Mesendoderm (in vitro differentiated cells): Measurements from ENCODE around the gene PPIG.
"Not testable (repeated sequence)": the region's sequence is repeated elsewhere in the genome, so short reads cannot be mapped to it uniquely, and the experiment has no call there.

Source experiments
- DNase-seq: peaks from one replicate; pipeline ENCODE4 v3.0.0; 2013
- H2AK5ac ChIP-seq: 2 replicates; pipeline ENCODE4 v1.6.1; 2013; ENCODE audit warnings: low read length, inconsistent platforms
- H2BK120ac ChIP-seq: 2 replicates; pipeline ENCODE4 v1.6.1; 2013; ENCODE audit warnings: low read depth, mild to moderate bottlenecking, low read length, moderate library complexity, mixed read lengths
- H2BK15ac ChIP-seq: replicated peaks from 2 replicates; pipeline ENCODE4 v1.6.1; 2013; ENCODE audit warnings: low read depth, mild to moderate bottlenecking, moderate library complexity
- H2BK5ac ChIP-seq: 2 replicates; pipeline ENCODE4 v1.6.1; 2013; ENCODE audit warnings: low read length, inconsistent platforms
- H3K18ac ChIP-seq: 2 replicates; pipeline ENCODE4 v1.6.1; 2013; ENCODE audit warnings: mild to moderate bottlenecking, low read length, mixed read lengths
- H3K23ac ChIP-seq: one replicate; pipeline ENCODE4 v1.6.1; 2013; ENCODE audit warnings: low read length
- H3K27ac ChIP-seq: 2 replicates; pipeline ENCODE4 v1.5.1; 2013; ENCODE audit warnings: low read depth, mild to moderate bottlenecking, inconsistent platforms, low read length, moderate library complexity
- H3K27me3 ChIP-seq: 2 replicates; pipeline ENCODE4 v1.6.1; 2013; ENCODE audit warnings: low read length, control low read depth, mild to moderate bottlenecking, inconsistent platforms; ENCODE audit not compliant: insufficient read depth, poor library complexity
- H3K36me3 ChIP-seq: 2 replicates; pipeline ENCODE4 v1.6.1; 2013; ENCODE audit warnings: low read length, inconsistent platforms; ENCODE audit not compliant: control insufficient read depth, insufficient read depth
- H3K4ac ChIP-seq: one replicate; pipeline ENCODE4 v1.6.1; 2013; ENCODE audit warnings: low read depth, mild to moderate bottlenecking, low read length, moderate library complexity
- H3K4me1 ChIP-seq: 2 replicates; pipeline ENCODE4 v1.6.1; 2013; ENCODE audit warnings: low read depth, low read length, inconsistent platforms; ENCODE audit not compliant: control insufficient read depth
- H3K4me2 ChIP-seq: 2 replicates; pipeline ENCODE4 v1.6.1; 2013; ENCODE audit warnings: low read length
- H3K4me3 ChIP-seq: 2 replicates; pipeline ENCODE4 v1.5.1; 2013; ENCODE audit warnings: mild to moderate bottlenecking, low read length
- H3K56ac ChIP-seq: one replicate; pipeline ENCODE4 v1.6.1; 2013; ENCODE audit warnings: low read length
- H3K79me1 ChIP-seq: 2 replicates; pipeline ENCODE4 v1.6.1; 2013; ENCODE audit warnings: low read length, inconsistent platforms
- H3K79me2 ChIP-seq: 2 replicates; pipeline ENCODE4 v1.6.1; 2013; ENCODE audit warnings: mild to moderate bottlenecking, low read length; ENCODE audit not compliant: control insufficient read depth, insufficient read depth
- H3K9ac ChIP-seq: 2 replicates; pipeline ENCODE4 v1.6.1; 2013; ENCODE audit warnings: low read length, inconsistent platforms
- H4K5ac ChIP-seq: one replicate; pipeline ENCODE4 v1.6.1; 2013; ENCODE audit warnings: low read length
- H4K8ac ChIP-seq: one replicate; pipeline ENCODE4 v1.6.1; 2013; ENCODE audit warnings: low read depth, mild to moderate bottlenecking, control low read depth, low read length, moderate library complexity
- WGBS: extraction: QIAGEN DNeasy Blood & Tissue Kit; methylation state at CpG from one replicate; pipeline ENCODE4 v1.1.7; 2013; ENCODE audit warnings: low lambda C conversion rate, missing lambda C conversion rate; ENCODE audit not compliant: insufficient coverage; ENCODE audit errors: extremely low coverage; 5-methylcytosine and 5-hydroxymethylcytosine counted together

The PPIG gene

GRCh38 chr2:169575264-169575663 is 8.9 kb upstream of the PPIG start:
- H3K4me1 ChIP-seq, H2AK5ac ChIP-seq, DNase-seq, H3K27me3 ChIP-seq, H3K23ac ChIP-seq, H2BK120ac ChIP-seq, H3K18ac ChIP-seq, H3K4ac ChIP-seq, H3K4me3 ChIP-seq, H3K36me3 ChIP-seq, H3K27ac ChIP-seq, H3K9ac ChIP-seq, H3K79me1 ChIP-seq, H4K8ac ChIP-seq, H3K79me2 ChIP-seq, H2BK5ac ChIP-seq, H2BK15ac ChIP-seq, H4K5ac ChIP-seq, H3K4me2 ChIP-seq, H3K56ac ChIP-seq: not testable (repeated sequence)
- WGBS, result no CpG with 5 or more reads among the region's 36 CpGs

DNA sequence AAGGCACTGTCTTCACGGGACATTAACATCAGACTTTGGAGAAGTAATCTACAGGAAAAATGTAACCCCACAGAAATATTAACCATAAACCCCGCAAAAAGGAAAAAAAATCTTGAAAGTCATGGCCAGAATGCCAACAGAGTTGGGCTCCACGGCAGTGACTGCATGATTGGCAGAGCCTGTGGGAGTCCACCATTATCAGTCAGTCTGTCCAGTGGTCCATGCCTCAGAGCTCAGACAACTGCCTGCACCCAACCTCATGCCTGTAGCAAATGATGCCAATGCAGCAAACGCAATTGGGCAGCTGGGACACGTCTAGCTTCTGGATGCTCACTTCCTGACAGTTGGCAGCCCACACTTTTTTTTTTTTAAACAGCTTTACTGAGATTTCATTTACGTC is 5.1 kb upstream of the PPIG start:
- no peak overlapping the region for H2AK5ac ChIP-seq
- no peak overlapping the region for H3K4me3 ChIP-seq
- H3K4me1 ChIP-seq, result no peaks in the 10 kb centered on the region
- WGBS, result no CpG with 5 or more reads among the region's 6 CpGs
- H3K56ac ChIP-seq, result no peak overlapping the region
- H2BK5ac ChIP-seq, result no peak overlapping the region
- H3K79me1 ChIP-seq, result no peaks in the 10 kb centered on the region
- H2BK120ac ChIP-seq, result no peak overlapping the region
- H3K4ac ChIP-seq, result no peak overlapping the region
- H3K18ac ChIP-seq, result no peak overlapping the region
- no peak overlapping the region for H4K5ac ChIP-seq
- H3K27ac ChIP-seq, result no peak overlapping the region
- H3K36me3 ChIP-seq, result no peaks in the 10 kb centered on the region
- H4K8ac ChIP-seq, result no peak overlapping the region
- H2BK15ac ChIP-seq, result no peak overlapping the region
- DNase-seq, result no peak
- no peaks in the 10 kb centered on the region for H3K27me3 ChIP-seq
- H3K4me2 ChIP-seq, result no peak overlapping the region
- no peak overlapping the region for H3K9ac ChIP-seq
- no peak overlapping the region for H3K23ac ChIP-seq
- no peaks in the 10 kb centered on the region for H3K79me2 ChIP-seq

DNA sequence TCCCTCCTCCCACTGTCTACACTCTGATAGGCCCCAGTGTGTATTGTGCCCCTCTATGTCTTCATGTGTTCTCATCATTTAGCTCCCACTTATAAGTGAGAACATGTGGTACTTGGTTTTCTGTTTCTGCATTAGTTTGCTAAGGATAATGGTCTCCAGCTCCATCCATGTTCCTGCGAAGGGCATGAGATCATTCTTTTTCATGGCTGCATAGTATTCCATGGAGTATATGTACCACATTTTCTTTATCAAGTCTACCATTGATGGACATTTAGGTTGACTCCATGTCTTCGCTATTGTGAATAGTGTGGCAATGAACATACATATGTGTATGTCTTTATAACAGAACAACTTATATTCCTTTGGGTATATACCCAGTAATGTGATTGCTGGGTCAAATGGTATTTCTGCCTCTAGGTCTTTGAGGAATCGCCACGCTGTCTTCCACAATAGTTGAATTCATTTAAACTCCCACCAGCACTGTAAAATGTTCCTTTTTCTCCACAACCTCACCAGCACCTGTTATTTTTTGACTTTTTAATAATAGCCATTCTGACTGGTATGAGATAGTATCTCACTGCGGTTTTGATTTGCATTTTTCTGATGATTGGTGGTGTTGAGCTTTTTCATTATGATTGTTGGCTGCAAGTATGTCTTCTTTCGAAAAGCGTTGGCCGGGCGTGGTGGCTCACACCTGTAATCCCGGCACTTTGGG is 1.4 kb upstream of the PPIG start:
- H3K4me2 ChIP-seq, H3K79me1 ChIP-seq, H3K27me3 ChIP-seq, H4K8ac ChIP-seq, H3K4me1 ChIP-seq, H3K4me3 ChIP-seq, H4K5ac ChIP-seq, H3K9ac ChIP-seq, H3K18ac ChIP-seq, H3K56ac ChIP-seq, H3K36me3 ChIP-seq, H2BK5ac ChIP-seq, H2BK15ac ChIP-seq, H2AK5ac ChIP-seq, H3K23ac ChIP-seq, H3K27ac ChIP-seq, H2BK120ac ChIP-seq, H3K4ac ChIP-seq, DNase-seq: not testable (repeated sequence)
- H3K79me2 ChIP-seq, result peaks cover 28% of the 10 kb centered on the region
- no CpG with 5 or more reads among the region's 10 CpGs for WGBS

DNA sequence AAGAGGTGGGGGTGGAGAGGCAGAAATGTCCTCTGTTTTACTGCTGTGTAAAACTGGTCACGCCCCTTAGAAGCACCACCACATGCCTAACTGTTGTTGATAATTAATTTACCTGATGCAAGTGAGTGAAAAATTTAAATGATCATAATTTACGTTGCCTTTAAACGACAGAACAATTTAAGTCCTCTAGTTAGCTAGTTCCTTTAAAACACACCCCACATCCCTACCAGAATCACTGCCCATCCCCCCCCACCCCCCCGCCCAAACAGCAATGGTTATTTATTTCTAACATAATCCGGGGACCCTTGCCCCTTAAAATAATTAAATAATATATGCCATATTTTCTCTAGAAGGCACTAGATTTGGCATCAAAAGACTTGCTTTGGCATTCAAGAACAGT is 633 bp upstream of the PPIG start:
- no peak overlapping the region for H4K8ac ChIP-seq
- no peak overlapping the region for H2BK15ac ChIP-seq
- no peak overlapping the region for H3K18ac ChIP-seq
- peaks cover 3% of the 10 kb centered on the region for H3K4me1 ChIP-seq
- H2AK5ac ChIP-seq, result no peak overlapping the region
- H4K5ac ChIP-seq, result no peak overlapping the region
- WGBS, result no CpG with 5 or more reads among the region's 5 CpGs
- H2BK120ac ChIP-seq, result no peak overlapping the region
- no peak overlapping the region for H3K27ac ChIP-seq
- no peak overlapping the region for H3K56ac ChIP-seq
- H3K4me3 ChIP-seq, result no peak overlapping the region
- peaks cover 31% of the 10 kb centered on the region for H3K79me2 ChIP-seq
- H2BK5ac ChIP-seq, result no peak overlapping the region
- no peak overlapping the region for H3K4me2 ChIP-seq
- H3K79me1 ChIP-seq, result no peaks in the 10 kb centered on the region
- no peak overlapping the region for H3K23ac ChIP-seq
- no peak for DNase-seq
- H3K4ac ChIP-seq, result no peak overlapping the region
- no peaks in the 10 kb centered on the region for H3K36me3 ChIP-seq
- no peak overlapping the region for H3K9ac ChIP-seq
- H3K27me3 ChIP-seq, result no peaks in the 10 kb centered on the region

DNA sequence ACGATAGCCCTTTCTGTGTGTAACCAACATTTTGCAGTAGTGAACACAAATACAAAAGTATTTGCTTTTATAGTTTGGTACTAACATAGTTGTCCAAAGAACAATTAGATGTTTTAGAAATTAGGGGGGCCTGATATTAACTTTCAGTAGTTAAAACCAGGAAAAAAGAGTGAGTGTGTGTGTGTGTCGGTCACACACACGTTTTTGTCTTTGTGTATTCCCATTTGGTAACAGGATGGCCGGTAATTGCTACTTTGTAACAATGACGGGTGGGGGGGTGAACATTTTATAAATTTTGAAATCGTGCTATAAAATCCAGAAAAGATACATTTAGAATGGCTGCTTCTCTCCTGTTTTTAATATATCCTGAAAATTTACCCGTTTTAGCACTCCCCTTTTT is 1.5 kb downstream of the PPIG start:
- H2BK15ac ChIP-seq, result no peak overlapping the region
- H3K27ac ChIP-seq, result no peak overlapping the region
- no peak overlapping the region for H2BK120ac ChIP-seq
- H3K4ac ChIP-seq, result no peak overlapping the region
- H3K36me3 ChIP-seq, result no peaks in the 10 kb centered on the region
- peaks cover 49% of the 10 kb centered on the region for H3K79me2 ChIP-seq
- no peaks in the 10 kb centered on the region for H3K27me3 ChIP-seq
- H3K79me1 ChIP-seq, result no peaks in the 10 kb centered on the region
- peak overlapping the region; percentile 60 for H3K9ac ChIP-seq
- H4K5ac ChIP-seq, result no peak overlapping the region
- no peak for DNase-seq
- H3K56ac ChIP-seq, result peak overlapping the region; percentile 74
- no peak overlapping the region for H2BK5ac ChIP-seq
- H3K23ac ChIP-seq, result no peak overlapping the region
- peak overlapping the region; percentile 39 for H3K4me3 ChIP-seq
- no peak overlapping the region for H4K8ac ChIP-seq
- no peak overlapping the region for H3K18ac ChIP-seq
- H2AK5ac ChIP-seq, result no peak overlapping the region
- H3K4me1 ChIP-seq, result peaks cover 3% of the 10 kb centered on the region
- H3K4me2 ChIP-seq, result peak overlapping the region; percentile 12
- no CpG with 5 or more reads among the region's 7 CpGs for WGBS

DNA sequence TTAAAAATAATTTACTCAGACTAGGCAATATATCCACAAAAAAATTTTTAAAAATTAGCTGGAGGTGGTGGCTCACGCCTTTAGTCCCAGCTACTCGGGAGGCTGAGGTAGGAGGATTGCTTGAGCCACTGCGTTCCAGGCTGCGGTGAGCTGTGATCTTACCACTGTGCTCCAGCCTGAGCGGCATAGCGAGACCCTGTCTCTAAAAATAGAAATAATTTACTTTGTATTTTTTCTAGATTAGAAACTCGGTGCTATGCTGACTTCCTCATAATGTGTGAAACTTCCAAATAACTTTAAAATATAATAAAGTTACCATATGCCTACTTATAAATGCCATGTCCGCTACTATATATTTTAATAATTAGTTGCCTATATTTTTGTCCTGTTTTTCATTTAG is 6.7 kb downstream of the PPIG start:
- Histone ChIP-seq H3K4ac (no peak overlapping the region), H3K23ac (no peak overlapping the region), H2AK5ac (no peak overlapping the region), H3K4me1 (peaks cover 3% of the 10 kb centered on the region), H3K27ac (no peak overlapping the region), H3K79me1 (no peaks in the 10 kb centered on the region), H3K56ac (no peak overlapping the region), H3K18ac (no peak overlapping the region), H4K5ac (no peak overlapping the region), H4K8ac (no peak overlapping the region), H3K27me3 (no peaks in the 10 kb centered on the region), H3K9ac (no peak overlapping the region), H2BK5ac (no peak overlapping the region), H3K79me2 (peaks cover 62% of the 10 kb centered on the region), H3K4me3 (no peak overlapping the region), H2BK15ac (no peak overlapping the region), H3K4me2 (no peak overlapping the region), H2BK120ac (no peak overlapping the region), H3K36me3 (no peaks in the 10 kb centered on the region)
- DNase-seq, result no peak
- no CpG with 5 or more reads among the region's 8 CpGs for WGBS
